ENCODE measurements around the gene E2F3. TPM values are rescaled to one million over a fixed set of nuclear protein-coding genes. Genes with fewer than 3 reads are reported as not detected.

E2F3 gene
- total and polyA plus RNA-seq, 4 donors = 4.1 to 13.3 (median 7.7) TPM

- Histone ChIP-seq H3K36me3 (ENCODE audit: control insufficient read depth in 4 of 4, insufficient read depth in 4 of 4, low read length in 4 of 4) (peaks cover 1 to 14% (median 9%) of the 10 kb centered on the region in 4 donors), H3K4me3 (no peak overlapping the region), H3K27me3 (ENCODE audit: control insufficient read depth in 3 of 3, insufficient read depth in 3 of 3, low read length in 2 of 3) (no peaks in the 10 kb centered on the region), H3K9me3 (ENCODE audit: control insufficient read depth in 4 of 4, insufficient read depth in 3 of 4, low read length in 3 of 4) (no peaks in the 10 kb centered on the region), H3K4me1 (ENCODE audit: control insufficient read depth in 5 of 5, insufficient read depth in 5 of 5, low read length in 5 of 5) (peaks cover 2 to 12% (median 5%) of the 10 kb centered on the region in 5 donors), H3K27ac (ENCODE audit: low read depth in 1 of 2, low read length in 1 of 2) (no peak overlapping the region), H3K9ac (ENCODE audit: insufficient read depth in 1 of 2, low read length in 2 of 2) (no peak overlapping the region)
- WGBS, 2 donors = 72 to 92% methylated on average over 4 of the region's 4 CpGs
- no peak for TF ChIP-seq CTCF (IDR thresholded peaks at IDR 0.05; ENCODE audit: control extremely low read depth, extremely low read depth)
- no peak for DNase-seq
- no peak for ATAC-seq (ENCODE audit: insufficient read depth, low FRiP score)
Measured at GRCh38 chr6:20538907-20539306, 137.2 kb downstream of the E2F3 start.

GRCh38 chr6:20539387-20539786, 137.7 kb downstream of the E2F3 start:
- ATAC-seq (ENCODE audit: insufficient read depth, low FRiP score) = no peak
- H3K9me3 ChIP-seq (ENCODE audit: control insufficient read depth in 4 of 4, insufficient read depth in 3 of 4, low read length in 3 of 4) = no peaks in the 10 kb centered on the region
- no peak overlapping the region for H3K4me3 ChIP-seq
- H3K36me3 ChIP-seq (ENCODE audit: control insufficient read depth in 4 of 4, insufficient read depth in 4 of 4, low read length in 4 of 4) = peaks cover 1 to 14% (median 9%) of the 10 kb centered on the region in 4 donors
- H3K27me3 ChIP-seq (ENCODE audit: control insufficient read depth in 3 of 3, insufficient read depth in 3 of 3, low read length in 2 of 3) = no peaks in the 10 kb centered on the region
- H3K4me1 ChIP-seq (ENCODE audit: control insufficient read depth in 5 of 5, insufficient read depth in 5 of 5, low read length in 5 of 5) = peaks cover 2 to 12% (median 5%) of the 10 kb centered on the region in 5 donors
- no peak overlapping the region for H3K9ac ChIP-seq (ENCODE audit: insufficient read depth in 1 of 2, low read length in 2 of 2)
- 69 to 88% methylated on average over 2 of the region's 2 CpGs for WGBS, 2 donors
- no peak overlapping the region for H3K27ac ChIP-seq (ENCODE audit: low read depth in 1 of 2, low read length in 1 of 2)
- peak in 1 of 3 donors; percentile 23 for DNase-seq
- TF ChIP-seq CTCF (IDR thresholded peaks at IDR 0.05; ENCODE audit: control extremely low read depth, extremely low read depth) = no peak

GRCh38 chr6:20540683-20541082, 139.0 kb downstream of the E2F3 start:
- ATAC-seq (ENCODE audit: insufficient read depth, low FRiP score) = no peak
- DNase-seq = no peak
- H3K27ac ChIP-seq (ENCODE audit: low read depth in 1 of 2, low read length in 1 of 2) = no peak overlapping the region
- H3K27me3 ChIP-seq (ENCODE audit: control insufficient read depth in 3 of 3, insufficient read depth in 3 of 3, low read length in 2 of 3) = no peaks in the 10 kb centered on the region
- H3K4me3 ChIP-seq = no peak overlapping the region
- H3K9ac ChIP-seq (ENCODE audit: insufficient read depth in 1 of 2, low read length in 2 of 2) = no peak overlapping the region
- H3K36me3 ChIP-seq (ENCODE audit: control insufficient read depth in 4 of 4, insufficient read depth in 4 of 4, low read length in 4 of 4) = peaks cover 1 to 14% (median 8%) of the 10 kb centered on the region in 4 donors
- 83% methylated on average over 5 of the region's 5 CpGs for WGBS, 2 donors
- H3K9me3 ChIP-seq (ENCODE audit: control insufficient read depth in 4 of 4, insufficient read depth in 3 of 4, low read length in 3 of 4) = no peaks in the 10 kb centered on the region
- no peak for TF ChIP-seq CTCF (IDR thresholded peaks at IDR 0.05; ENCODE audit: control extremely low read depth, extremely low read depth)
- peaks cover 0 to 4% (median 2%) of the 10 kb centered on the region in 5 donors for H3K4me1 ChIP-seq (ENCODE audit: control insufficient read depth in 5 of 5, insufficient read depth in 5 of 5, low read length in 5 of 5)

- Histone ChIP-seq H3K4me3 (no peak overlapping the region), H3K27ac (ENCODE audit: low read depth in 1 of 2, low read length in 1 of 2) (no peak overlapping the region), H3K4me1 (ENCODE audit: control insufficient read depth in 5 of 5, insufficient read depth in 5 of 5, low read length in 5 of 5) (peaks cover 0 to 3% (median 0%) of the 10 kb centered on the region in 5 donors), H3K36me3 (ENCODE audit: control insufficient read depth in 4 of 4, insufficient read depth in 4 of 4, low read length in 4 of 4) (peaks cover 1 to 18% (median 9%) of the 10 kb centered on the region in 4 donors), H3K9ac (ENCODE audit: insufficient read depth in 1 of 2, low read length in 2 of 2) (no peak overlapping the region), H3K27me3 (ENCODE audit: control insufficient read depth in 3 of 3, insufficient read depth in 3 of 3, low read length in 2 of 3) (no peaks in the 10 kb centered on the region), H3K9me3 (ENCODE audit: control insufficient read depth in 4 of 4, insufficient read depth in 3 of 4, low read length in 3 of 4) (no peaks in the 10 kb centered on the region)
- no peak for TF ChIP-seq CTCF (IDR thresholded peaks at IDR 0.05; ENCODE audit: control extremely low read depth, extremely low read depth)
- 95 to 96% methylated on average over 6 of the region's 6 CpGs for WGBS, 2 donors
- ATAC-seq (ENCODE audit: insufficient read depth, low FRiP score) = no peak
- no peak for DNase-seq
Measured at GRCh38 chr6:20541382-20541781, 139.7 kb downstream of the E2F3 start.
